GM10266 (cell line): Measurements from ENCODE around the gene CYB5R2.

Source experiments
- DNase-seq: peaks from one replicate; pipeline ENCODE4 v3.0.0; 2012; ENCODE audit errors: extremely low spot score
- CTCF ChIP-seq: IDR thresholded peaks from 2 replicates; pipeline ENCODE4 v1.5.1; 2012; ENCODE audit warnings: mild to moderate bottlenecking, low read depth; ENCODE audit not compliant: control insufficient read depth, insufficient read depth; ENCODE audit errors: missing control alignments

Gene CYB5R2

GRCh38 chr11:7648264-7648663 lies 25.0 kb downstream of the CYB5R2 start:
- DNase-seq = no peak
- no peak for TF ChIP-seq CTCF

- no peak for DNase-seq
- no peak for TF ChIP-seq CTCF
These were observed 26.4 kb downstream of the CYB5R2 start for GRCh38 chr11:7646866-7647265.

- no peak for DNase-seq
- TF ChIP-seq CTCF = no peak
These were observed 28.1 kb downstream of the CYB5R2 start for GRCh38 chr11:7645206-7645605.

GRCh38 chr11:7643314-7643713 lies 30.0 kb downstream of the CYB5R2 start:
- no peak for TF ChIP-seq CTCF
- no peak for DNase-seq

- no peak for TF ChIP-seq CTCF
- DNase-seq = no peak
These were observed 30.6 kb downstream of the CYB5R2 start for GRCh38 chr11:7642747-7643146.

GRCh38 chr11:7640816-7641215 lies 32.5 kb downstream of the CYB5R2 start:
- no peak for DNase-seq
- TF ChIP-seq CTCF = no peak

GRCh38 chr11:7639643-7640025 lies 33.7 kb downstream of the CYB5R2 start:
- DNase-seq = no peak
- no peak for TF ChIP-seq CTCF
